Stimulated activated naive CD4-positive, alpha-beta T cell treated with Interleukin-2 at 50 U/mL for 16 hours (primary cell): ENCODE results near the gene TTC39B.

Experiments
- DNase-seq: peaks from one replicate; lab custom pipeline; 2025; lab: John Stamatoyannopoulos, UW

TTC39B gene

DNA sequence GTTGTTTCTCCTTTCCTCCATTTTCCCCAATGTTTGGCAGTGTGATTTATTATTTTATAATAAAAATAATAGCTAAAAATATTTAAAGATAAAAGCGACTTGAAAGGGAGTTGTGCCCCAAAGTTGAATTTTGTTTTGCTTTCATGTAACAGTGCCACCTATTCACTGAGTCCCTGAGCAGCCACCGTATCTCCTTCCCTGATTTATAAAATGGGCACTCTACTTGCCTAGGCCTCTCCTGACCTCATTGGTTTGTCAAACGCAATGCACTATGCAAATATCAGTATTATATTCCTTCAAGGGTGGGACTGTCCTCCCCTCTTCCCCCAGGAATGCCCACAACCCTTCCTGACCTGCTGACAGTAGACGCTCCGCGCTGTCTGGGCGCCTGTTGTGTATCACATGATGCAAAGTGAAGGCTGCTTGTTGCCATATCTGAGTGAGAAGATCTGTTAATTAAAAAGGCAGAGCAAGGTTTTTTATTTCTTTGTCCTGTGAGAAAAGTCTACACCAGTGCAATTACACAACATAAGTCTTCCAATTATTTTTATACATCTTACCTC, 81.4 kb downstream of the TTC39B start:
- no peak for DNase-seq

DNA sequence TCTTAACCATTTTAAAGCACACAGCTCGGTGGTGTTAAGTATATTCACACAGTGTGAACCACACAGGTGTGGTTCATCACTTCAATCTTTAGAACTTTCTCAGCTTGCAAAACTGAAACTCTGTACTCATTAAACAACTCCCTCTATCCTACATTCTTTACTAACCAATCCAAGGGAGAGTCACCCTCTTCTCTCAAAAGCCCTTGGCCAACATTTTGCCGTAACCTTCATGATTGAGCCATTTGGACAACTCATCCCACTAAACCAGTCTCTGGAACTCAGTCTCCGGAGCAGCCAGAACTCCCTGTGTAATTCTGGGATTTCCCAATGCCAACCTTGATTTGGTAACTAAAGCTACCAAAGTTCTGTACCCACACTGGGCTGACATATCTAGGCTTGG, 84.7 kb downstream of the TTC39B start:
- DNase-seq: no peak

DNA sequence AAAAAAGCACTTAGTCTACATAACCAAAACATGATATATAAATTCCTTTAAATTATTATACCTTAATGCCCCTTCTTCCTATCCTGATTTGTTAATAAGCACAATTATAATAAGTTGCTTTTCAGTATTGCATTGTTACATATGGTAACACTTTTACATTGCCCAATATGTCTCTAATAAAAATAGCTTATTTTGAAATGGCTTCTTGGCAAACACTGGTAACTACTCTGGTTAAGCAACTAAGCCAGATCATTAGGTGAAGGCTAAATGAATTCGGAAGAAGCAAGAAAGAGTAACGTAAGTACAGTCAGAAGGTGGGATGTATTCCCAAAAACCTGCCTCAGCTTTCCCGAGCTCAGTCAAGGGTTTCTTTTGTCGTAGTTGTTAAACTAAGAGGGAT, 85.3 kb downstream of the TTC39B start:
- no peak for DNase-seq

DNA sequence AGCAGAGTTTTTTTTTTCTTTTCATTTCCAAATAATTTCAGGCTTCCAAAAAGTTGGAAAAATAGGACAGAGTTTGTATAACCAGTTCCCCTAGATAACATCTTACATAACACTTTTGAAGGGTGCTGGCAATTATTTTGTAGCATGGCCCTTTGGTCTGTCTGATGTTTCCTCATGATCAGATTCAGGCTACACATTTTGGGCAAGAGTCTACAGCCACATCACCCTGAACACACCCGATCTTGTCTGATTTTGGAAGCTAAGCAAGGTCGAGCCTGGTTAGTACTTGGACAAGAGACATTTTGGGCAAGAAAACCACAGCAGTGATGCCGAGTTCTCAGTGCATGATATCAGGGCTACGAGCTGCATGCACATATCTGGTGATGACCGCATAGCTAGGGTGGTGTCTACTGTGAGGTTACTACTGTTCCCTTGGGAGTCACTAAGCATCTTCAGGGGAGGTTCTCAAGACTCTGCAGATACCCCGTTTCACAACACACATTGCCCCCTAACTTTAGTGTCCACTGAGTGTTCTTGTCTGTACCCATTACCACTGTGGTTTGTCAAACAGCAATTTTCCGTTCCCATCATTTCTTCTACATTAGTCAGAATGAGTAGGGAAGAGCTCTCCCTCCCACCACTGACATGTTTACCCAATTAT, 86.2 kb downstream of the TTC39B start:
- DNase-seq: no peak

DNA sequence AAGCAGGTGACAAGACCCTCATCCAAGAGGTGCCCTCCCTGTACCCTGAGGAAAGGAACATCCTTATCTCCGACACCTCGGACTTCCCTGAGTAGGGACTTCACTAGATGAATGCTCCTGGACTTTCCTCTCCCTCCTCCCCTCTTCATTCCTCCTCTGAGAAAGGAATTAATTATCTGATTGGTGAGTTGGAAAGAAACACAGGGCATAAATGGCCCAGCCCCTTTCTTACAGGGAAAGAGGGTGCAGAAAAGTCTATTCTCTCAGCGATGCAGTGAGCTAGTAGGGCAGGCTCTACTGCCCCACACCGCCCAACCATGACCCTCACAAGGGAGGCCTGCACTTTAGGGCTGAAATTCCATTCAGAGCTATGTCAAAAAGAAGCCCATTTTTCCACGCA, 87.5 kb downstream of the TTC39B start:
- no peak for DNase-seq

DNA sequence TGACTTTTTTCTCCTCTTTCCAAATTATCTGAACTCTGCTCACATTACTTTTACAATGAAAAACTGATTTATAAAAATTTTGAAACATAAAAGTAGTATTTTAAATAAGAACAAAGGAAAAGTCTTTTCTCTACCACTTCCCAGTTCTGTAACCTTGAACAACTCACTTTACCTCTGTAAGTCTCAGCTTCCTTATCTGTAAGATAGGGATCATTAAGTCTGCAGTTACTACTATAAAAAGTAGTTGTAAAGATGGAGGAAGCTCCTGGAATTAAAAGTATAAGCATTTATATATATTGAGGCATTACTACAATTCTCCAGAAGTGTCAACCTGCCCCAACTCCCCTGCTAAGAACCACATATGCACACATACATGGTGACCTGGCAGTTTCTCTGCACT, 88.0 kb downstream of the TTC39B start:
- no peak for DNase-seq

DNA sequence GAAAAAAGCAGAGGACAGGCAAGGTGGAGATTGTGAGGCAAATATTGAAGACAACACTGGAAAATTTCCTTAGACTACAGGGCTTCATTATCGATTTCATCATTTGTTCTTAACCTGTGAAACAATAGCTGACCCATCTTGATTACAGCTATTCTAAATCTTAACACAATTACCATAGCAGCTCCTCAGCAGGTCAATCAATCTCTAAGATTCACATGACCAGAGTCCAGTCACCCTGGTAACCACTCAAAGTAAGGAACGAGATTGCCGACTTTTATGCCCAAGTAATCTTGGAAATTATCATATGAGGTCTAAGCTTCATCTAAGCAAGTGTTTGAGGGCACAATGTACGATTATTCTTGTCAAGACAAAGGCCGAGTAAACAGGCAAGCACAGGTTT, 93.8 kb downstream of the TTC39B start:
- DNase-seq: no peak

DNA sequence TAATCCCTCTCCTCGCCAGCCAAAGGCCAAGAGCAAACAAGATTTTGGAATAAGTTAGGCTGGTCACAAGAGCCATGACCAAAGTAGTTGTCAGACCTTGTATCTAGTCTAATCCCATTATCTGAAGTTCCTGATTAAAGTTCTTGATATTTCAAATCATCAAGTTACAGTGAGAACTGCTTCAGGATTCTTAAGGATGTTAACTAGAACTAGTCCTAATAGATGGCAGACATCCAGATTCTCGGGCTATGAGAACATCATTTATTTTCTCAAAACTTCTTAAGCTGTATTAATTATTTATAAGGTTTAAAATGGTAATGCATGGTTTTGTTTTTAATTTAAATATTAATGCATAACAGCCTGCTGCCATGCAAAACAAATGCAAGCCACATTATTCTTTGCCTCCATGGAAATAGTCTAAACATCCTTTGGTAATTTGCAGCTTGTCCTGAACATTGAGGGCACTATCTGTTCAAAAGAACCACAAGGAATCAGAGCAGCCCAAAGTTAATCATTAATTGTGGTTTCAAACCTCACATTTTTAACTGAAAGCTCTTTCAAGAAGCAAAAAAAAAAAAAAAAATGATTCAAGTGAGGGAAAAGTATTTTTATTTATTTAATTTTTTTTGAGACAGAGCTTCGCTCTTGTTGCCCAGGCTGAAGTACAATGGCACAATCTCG, 95.1 kb downstream of the TTC39B start:
- DNase-seq: no peak

DNA sequence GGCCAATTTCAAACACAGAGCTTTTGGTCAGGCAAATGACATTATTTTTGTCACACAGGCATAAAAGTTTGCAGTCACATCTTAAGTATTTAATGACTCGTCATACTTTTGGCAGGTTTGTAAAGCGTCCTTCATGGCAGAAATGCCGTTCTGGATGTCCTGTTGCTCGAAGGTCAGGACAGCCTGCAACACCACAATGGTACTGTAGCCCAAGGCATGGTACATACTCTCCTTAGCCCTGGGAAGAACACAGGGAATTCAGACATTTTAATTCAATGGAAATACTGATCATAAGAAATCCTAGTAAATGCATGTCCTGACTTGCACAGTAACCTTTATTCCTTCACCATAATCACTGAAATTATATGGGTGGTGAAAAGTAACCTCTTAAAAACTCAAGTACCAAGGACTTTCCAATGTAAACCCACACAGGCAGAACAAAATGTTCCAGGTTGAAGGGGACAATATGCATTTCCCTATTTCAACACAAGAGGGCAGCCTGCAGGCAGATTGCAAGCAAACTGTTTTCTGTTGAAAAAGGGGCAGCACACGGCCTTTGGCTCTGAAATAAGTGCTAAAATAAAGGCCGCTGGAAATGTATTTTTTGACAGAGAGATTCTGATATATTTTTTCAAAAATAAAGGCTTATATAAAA, 95.7 kb downstream of the TTC39B start:
- DNase-seq: peak; percentile 36

DNA sequence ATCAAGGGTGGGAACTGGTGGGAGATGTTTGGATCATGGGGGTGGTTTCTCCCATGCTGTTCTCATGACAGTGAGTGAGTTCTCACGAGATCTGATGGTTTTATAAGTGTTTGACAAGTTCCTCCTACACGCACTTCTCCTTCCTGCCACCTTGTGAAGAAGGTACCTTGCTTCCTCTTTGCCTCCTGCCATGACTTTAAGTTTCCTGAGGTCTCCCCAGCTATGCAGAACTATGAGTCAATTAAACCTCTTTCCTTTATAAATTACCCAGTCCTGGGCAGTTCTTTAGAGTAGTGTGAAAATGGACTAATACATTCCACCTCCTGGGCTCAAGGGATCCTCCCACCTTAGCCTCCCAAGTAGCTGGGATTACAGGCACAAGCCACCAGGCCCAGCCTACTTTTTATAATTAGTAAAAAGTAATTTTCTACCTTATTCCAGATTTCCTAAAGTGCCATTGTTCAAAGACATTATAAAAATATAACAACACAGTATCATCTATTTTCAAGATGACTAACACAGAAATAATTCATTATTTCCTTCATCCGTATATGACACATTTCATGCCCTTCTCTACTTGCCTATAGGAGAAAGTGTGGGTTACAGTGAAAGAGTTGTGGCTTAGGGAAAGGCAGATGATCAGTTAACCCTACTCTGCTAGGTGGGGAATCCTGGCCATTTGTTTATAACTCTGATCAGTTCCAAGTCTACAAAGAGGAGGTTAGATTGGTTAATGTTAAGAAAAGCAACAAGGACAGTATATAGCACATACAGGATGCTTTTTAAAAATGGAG, 99.9 kb downstream of the TTC39B start:
- no peak for DNase-seq

DNA sequence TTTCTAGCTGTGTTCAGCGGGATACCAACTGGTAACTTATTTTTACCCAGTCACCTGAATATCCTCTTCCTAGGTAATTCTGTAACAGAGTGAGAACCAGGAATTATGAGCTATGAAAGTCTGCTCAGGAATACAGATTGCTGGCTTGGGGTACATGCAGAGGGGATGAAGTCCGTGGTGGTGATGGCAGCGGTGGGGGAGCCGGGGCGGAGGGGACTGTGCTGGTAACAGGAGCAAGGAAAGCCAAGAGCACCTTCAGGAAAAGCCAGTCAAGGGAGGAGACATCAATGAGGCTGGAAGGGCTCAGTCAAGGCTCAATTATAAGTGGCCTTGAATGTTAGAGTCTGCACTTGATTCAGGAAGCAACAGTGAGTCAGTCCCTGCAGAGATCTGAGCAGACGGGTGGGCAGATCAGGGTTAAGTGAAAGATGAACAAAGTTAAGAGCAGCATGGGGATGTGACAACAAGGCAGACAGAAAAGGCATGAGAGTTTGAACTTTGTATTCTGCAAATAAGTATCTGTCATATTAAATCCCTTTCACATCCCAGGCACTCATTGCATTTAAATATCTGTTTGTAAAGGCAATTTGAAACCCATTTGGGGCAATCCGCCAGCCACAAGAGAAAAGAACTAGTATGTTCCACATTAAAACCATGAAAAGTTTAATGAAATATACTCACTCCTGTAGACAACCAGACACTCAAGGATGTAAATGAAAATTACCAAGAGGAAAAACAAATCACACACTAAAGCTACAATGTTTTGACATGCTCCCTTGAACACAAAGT, 101.2 kb downstream of the TTC39B start:
- no peak for DNase-seq

DNA sequence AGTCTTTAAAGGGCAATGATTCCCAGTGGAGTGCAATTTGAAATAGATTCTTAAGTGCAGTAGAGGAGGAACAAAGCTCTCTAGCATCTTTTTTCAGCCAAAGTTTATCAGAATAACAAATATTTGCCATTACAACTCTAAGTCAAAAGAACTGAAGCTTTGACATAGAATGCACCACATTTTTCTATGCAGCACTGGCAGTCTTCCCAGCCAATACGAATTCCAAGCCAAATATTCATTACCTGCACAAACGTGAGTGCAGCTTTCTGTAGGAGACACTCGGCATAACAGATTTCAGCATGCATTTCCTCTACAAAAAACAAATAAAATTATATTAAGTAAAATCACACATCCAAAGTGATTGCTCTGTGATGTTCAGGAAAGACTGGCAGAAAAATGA, 103.4 kb downstream of the TTC39B start:
- no peak for DNase-seq

DNA sequence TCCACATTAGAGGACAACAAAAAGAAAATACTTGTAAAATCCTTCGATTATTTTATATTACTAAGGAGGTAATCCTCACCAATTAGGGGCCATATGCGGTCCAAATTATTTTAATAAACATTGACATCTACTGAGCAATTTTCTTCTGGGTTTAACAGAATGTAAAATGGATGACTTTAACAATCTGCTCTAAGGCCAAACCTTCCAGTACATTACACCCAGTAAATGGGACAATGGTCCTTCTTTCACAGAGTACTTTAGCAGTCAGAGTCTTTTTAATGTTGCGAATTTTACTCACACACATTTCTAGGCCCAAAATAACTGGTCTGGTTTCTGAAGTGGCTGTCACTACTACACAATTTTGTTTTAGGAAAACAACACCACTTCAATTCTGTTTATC, 106.9 kb downstream of the TTC39B start:
- no peak for DNase-seq

DNA sequence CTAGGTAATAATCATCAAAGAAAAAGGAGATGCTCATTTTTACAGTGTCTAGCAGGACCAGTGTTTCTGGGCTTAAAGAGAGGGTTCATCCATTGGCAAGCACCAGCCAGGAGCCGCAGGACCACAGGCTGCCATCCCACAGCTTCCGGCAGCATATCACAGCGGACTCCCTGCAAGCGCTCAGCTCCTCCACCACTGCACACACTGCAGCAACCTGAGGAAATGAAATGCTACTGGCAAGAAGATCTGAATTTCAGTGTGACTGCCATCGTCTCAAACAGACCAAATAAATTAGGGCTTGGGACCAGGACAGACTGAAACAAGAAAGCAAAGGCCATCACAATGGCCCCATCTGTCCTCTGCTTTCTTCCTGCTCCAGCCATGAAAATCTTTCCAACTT, 114.2 kb downstream of the TTC39B start:
- no peak for DNase-seq

DNA sequence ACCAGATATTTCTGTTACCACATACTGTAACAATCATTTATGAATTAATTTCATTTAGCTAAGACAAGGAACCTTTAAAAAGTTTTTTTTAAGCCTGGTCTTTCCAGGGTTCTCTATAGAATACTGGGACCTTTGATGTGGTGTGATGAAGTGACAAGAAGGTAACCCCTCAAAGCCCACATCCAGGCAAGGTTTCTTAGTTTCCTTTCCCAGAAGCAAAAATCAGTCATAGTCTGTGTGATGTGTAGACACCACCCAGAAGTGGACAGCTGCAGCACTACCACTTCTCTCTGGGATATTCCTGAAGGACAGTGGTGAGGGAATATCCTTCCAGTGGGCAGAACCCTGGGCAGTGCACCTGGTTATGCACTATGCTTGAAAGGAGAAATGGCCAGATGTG, 115.6 kb downstream of the TTC39B start:
- DNase-seq: no peak

DNA sequence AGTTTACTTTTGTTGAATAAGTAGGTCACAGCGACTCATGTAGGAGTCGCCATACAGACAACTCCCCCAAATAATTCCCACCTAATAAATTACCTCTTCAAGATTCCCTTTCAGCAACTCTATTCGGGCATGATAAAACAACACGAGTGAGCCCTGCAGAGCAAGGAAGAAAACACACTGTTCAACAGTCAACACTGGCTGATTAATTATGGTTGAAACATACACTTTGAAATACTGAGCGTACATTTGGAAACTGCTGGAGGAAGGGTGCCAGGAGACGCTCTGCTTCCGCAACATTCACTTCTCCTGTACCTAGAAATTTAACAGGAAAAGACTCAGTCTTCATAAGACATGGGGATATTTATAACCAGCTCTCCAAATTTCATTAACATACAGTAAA, 117.5 kb downstream of the TTC39B start:
- no peak for DNase-seq

DNA sequence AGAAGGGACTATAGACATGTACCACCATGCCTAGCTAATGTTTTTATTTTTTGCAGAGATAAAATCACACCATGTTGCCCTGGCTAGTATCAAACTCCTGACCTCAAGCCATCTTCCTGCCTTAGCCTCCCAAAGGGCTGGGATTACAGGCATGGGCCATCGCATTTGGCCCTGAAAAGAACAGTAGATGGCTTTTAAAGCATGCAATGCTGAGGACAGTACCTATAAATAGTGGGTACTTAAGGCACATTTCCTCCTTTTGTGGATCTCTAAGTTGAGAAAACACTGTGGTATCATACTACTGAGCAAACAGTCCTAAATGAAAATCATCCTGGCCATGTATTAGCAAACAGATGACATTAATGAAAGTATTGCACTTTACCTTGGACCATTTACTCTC, 119.4 kb downstream of the TTC39B start:
- no peak for DNase-seq

DNA sequence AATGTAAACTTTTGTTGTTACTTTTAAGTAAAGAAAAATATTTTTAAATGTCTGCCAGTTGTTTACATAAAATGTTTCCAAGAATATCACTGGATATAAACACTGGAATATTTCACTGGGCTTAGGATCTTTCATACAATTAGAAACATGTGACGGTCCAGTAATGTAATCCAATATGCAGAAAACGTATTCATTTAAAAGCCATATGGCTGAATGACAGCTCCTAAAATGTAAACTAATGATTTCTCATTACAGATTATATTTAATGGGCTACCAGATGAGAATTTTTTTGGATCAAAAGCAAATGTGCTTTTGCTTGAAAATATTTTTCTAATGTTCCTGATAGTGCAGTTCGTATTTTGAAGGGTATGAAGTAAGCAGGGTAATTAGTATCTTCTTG, 124.3 kb downstream of the TTC39B start:
- DNase-seq: no peak

DNA sequence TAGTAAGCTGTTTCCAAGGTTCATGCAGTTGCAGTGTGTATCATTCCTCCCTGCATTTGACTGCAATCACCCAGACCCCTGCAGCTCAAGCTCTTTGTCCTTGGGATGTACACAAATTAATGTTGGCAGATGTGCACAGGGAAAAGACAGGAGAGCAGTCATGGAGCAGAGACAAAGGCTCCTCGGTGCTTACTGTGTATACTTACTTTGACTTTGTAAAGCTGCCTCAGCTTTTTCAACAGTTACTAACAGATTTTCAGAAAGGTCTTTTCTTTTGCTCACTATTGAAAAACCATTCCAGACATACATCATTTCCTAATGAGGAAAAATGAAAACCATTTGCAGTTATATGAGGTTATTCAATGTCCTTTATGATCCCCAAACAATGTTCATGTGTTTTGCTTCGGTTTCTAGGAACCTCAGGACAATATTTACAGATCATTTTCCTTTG, 124.9 kb downstream of the TTC39B start:
- no peak for DNase-seq

DNA sequence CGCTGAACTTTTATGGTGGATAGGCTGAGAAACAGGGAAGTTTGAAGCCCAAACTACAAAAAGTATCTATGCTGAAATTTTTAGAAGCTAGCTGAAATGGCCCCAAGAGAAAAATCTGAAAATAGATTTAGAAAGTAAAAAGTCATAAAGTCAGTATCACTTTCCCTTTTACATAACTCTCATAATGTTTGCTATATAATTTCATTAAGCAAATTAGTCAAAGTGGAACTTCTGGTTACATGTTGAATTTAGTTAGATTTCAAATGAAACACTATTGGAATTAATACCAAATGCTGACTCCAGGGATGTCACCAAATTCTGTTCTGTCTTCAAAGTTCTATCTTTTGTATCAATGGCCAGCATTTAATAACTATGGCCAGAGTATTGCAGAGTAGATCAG, 126.9 kb downstream of the TTC39B start:
- no peak for DNase-seq

DNA sequence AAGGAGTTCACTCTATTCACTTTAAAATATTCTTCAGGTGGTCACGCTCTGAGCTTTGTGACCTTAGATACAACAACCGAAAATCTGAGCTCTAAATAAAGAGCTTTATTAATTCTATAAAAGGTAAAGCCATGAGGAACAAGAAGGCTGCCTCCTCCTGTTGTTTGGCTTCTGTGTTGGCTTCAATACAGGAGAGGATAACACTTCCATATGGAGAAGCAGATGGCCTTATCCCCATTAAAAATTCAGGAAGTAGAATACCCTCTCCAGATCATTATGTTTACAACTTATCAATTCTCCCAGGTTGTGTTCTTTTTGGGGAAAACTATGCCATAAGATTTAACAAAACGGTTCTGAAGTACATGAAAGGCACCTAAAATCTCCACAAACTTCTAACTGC, 128.4 kb downstream of the TTC39B start:
- DNase-seq: no peak

DNA sequence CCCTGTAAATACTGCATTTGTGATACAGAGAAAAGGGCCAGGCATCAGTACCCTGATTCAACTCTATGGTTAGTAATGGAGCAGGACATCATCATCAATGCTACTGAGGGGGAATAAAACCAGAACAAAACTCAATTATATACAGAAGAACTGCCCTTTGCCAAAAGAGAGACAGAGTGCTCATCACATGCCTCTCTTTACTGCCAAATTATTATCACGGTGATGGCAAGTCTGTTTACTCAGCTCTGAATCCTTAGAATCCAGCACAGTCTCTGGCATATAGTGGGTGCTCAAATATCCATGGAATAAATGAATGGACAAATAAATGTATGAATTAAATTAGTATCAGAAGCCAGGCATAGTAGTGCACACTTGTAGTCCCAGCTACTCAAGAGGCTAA, 130.2 kb downstream of the TTC39B start:
- no peak for DNase-seq
